Left cardiac atrium (tissue), 4 donors: ENCODE results near the gene OR2A25. TPM values are rescaled to one million over a fixed set of nuclear protein-coding genes. Genes with fewer than 3 reads are reported as not detected.
"Not testable (repeated sequence)": the region's sequence is repeated elsewhere in the genome, so short reads cannot be mapped to it uniquely, and the experiment has no call there.

Source experiments
- ATAC-seq, 2 donors: fragments of 200-7000 bp; cut with Tn5 transposase; one replicate each; pipeline ENCODE4 v1.9.1; 2020; ENCODE audit warnings: mild to moderate bottlenecking in 2 of 2, moderate library complexity in 2 of 2
- DNase-seq: peaks from one replicate; pipeline ENCODE4 v3.0.0-alpha.2; 2020
- intact Hi-C, 2 donors: fragments of 100-400 bp; cut with DNase I; formaldehyde crosslinking; loops; one replicate each; pipeline versions ENCODE4 v1.14.1 to v1.15.1; 2022 to 2023
- long read RNA-seq: library from polyadenylated mRNA; unstranded; transcript quantifications from one replicate; pipeline ENCODE4 v2.0.0, GENCODE V29; 2021
- total RNA-seq, 2 donors: library from RNA; stranded (reverse); fragmentation: NEBNext Ultra II Directional; extraction: Animal tissue kit (Norgen Biotek cat#: 25700); gene quantifications; one replicate each; pipeline ENCODE4 v1.2.1, GENCODE V29; 2021
- donor health status: DM: no; HTN: yes; CAD: no.
- donor health status: DM: no; HTN: yes; CAD: no; lungs with severe emphysema.
- donor health status: DM: yes; HTN: yes; CAD: no.
- donor health status: Dilated cardiomyopathy.

OR2A25 gene, protein sequence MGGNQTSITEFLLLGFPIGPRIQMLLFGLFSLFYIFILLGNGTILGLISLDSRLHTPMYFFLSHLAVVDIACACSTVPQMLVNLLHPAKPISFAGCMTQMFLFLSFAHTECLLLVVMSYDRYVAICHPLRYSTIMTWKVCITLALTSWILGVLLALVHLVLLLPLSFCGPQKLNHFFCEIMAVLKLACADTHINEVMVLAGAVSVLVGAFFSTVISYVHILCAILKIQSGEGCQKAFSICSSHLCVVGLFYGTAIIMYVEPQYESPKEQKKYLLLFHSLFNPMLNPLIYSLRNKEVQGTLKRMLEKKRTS
- not detected for total RNA-seq
- long read RNA-seq = 0 reads

GRCh38 chr7:144069511-144069910, at the start of gene OR2A25:
TSS of gene OR2A25 (plus strand) at chr7:144069811. CDS start at chr7:144074220, 4,409 bp downstream.
- ATAC-seq (no peak), DNase-seq (no peak)
- intact Hi-C loops = no loop called here

GRCh38 chr7:144020340-144020739, 49.3 kb upstream of the OR2A25 start:
- DNase-seq (no peak), ATAC-seq (peak; percentile 25 to 41)
- intact Hi-C loops = no loop called here

- intact Hi-C loops = no loop called here
- DNase-seq (no peak), ATAC-seq (no peak)
Observed at GRCh38 chr7:144022169-144022568, 47.4 kb upstream of the OR2A25 start.

- intact Hi-C loops = no loop called here
- ATAC-seq (no peak), DNase-seq (no peak)
Observed at GRCh38 chr7:144023171-144023827, 46.3 kb upstream of the OR2A25 start.

DNA sequence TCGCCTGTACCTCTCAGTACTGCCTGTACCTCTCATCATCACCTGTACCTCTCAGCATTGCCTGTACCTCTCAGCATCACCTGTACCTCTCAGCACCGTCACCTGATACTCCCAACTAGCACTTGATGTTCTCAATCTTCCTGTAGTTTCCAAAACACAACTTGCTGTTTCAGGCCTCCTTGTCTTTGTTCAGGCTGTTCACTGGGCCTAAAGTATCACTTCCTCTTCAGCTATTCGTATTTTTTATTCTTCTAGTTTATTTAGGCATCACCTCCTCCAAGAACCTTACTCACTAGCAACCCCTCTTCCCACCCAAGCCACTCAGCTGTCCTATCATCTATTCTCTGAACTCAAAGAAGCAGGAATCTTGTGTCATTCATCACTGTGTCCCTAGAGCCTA, 45.4 kb upstream of the OR2A25 start:
- ATAC-seq (no peak), DNase-seq (no peak)
- intact Hi-C loops = no loop called here

DNA sequence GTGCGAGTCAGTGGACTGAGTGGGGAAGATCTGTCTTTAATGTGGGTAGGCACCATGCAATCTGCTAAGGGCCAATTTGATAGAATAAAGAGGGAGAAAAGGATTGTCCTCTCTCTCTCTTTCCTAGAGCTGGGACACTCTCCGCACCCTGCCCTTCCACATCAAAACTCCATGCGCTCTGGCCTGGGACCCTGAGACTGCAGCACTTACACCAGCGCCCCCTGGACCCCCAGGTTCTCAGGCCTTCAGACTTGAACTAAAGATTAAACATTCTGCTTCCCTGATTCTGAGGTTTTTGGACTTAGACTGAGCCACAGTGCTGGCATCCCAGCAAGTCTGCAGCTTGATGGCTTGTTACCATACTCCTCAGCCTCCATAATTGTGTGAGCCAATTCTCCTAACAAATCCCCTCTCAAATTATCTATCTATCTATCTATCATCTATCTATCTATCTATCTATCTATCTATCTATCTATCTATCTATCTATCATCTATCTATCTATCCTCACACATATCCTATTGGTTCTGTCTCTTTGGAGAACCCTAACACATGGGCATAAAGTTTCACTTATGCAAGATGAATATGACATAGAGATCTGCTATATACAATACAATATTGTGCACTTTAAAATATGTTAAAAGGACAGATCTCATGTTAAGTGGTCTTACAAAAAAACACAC, 43.3 kb upstream of the OR2A25 start:
- ATAC-seq (no peak), DNase-seq (no peak)
- intact Hi-C loops = no loop called here

DNA sequence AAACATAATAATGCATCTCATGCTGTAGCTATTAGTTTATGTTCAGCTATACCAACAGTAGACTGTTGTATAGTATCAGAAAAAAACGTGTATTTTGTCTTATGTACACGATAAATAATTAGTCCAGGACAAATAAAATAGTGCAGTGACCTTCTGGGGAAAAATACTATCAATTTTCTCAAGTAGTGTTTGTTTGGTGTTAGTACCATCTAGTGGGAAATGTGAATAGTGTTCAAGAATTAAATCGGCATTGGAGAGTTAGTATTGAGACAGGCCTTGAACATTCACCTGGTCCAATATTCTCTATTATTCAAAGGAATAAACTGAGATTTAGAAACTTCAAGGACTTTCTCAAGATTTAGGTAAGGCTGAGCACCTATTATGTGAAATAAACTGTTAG, 42.5 kb upstream of the OR2A25 start:
- DNase-seq (no peak), ATAC-seq (peak; percentile 47 to 54)
- intact Hi-C loops = no loop called here

GRCh38 chr7:144027974-144028373, 41.6 kb upstream of the OR2A25 start:
- ATAC-seq (no peak), DNase-seq (no peak)
- intact Hi-C loops = no loop called here

DNA sequence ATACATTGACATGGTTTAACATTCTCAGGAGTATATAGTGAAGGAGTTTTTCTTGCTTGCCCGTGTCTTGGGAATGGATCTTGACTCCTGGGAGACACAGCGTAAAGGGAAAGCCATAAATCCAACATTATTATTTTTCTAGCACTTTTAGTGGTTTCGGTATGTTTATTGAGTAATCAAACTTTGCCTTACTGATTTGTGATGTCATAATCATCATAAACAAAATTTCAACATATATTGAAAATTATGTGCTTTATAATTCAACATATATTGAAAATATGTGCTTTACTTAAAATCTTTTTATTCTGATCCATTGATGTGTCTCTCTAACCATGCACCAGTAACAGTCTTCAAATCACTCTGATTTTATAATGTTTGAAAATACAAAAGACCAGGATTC, 41.1 kb upstream of the OR2A25 start:
- intact Hi-C loops = no loop called here
- no peak for DNase-seq

GRCh38 chr7:144032516-144032915, 37.1 kb upstream of the OR2A25 start:
- intact Hi-C loops = no loop called here
- no peak for DNase-seq
- no peak for ATAC-seq

More for the DNA sequence above, 41.1 kb upstream of the OR2A25 start:
- ATAC-seq = no peak

- intact Hi-C loops = no loop called here
- ATAC-seq = no peak
- DNase-seq = no peak
Observed at GRCh38 chr7:144032985-144033709, 36.5 kb upstream of the OR2A25 start.

GRCh38 chr7:144035385-144035784, 34.2 kb upstream of the OR2A25 start:
- intact Hi-C loops = no loop called here
- DNase-seq (no peak), ATAC-seq (no peak)

- intact Hi-C loops = no loop called here
- no peak for ATAC-seq
Observed at GRCh38 chr7:144036302-144036885, 33.2 kb upstream of the OR2A25 start.

GRCh38 chr7:144037414-144038035, 32.1 kb upstream of the OR2A25 start:
- ATAC-seq (peak in 1 of 2 donors; percentile 86), DNase-seq (no peak)
- intact Hi-C loops = no loop called here

More at GRCh38 chr7:144036302-144036885, 33.2 kb upstream of the OR2A25 start:
- no peak for DNase-seq

GRCh38 chr7:144038887-144039286, 30.7 kb upstream of the OR2A25 start:
- ATAC-seq = no peak
- intact Hi-C loops = no loop called here
- DNase-seq = no peak

GRCh38 chr7:144048648-144049047, 21.0 kb upstream of the OR2A25 start, which contains the start of gene OR2A5:
TSS of gene OR2A5 (plus strand) at chr7:144048948. CDS start at chr7:144050402, 1,454 bp downstream.
- ATAC-seq (no peak), DNase-seq (no peak)
- intact Hi-C loops = no loop called here

DNA sequence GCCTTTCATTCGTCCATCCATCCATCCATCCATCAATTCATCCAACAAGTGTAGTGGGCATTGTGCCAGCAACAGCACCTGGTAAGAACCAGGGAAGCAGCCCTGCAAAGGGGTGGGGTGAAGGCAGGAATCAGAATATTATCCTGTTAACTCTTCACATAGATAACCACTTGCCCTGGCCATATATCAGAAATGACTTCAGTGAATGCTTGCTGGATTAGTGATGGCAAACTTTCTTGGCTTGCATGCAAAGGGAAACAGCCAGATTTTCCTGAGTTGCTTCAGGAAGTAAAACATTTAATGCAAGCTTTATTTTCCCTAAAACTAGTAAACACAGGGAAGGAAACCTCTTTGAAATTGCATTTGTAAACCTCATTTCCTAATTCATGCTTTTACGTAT, 20.1 kb upstream of the OR2A25 start:
- ATAC-seq = no peak
- DNase-seq = no peak
- intact Hi-C loops = no loop called here

GRCh38 chr7:144050093-144050492, 19.5 kb upstream of the OR2A25 start:
- intact Hi-C loops = no loop called here

DNA sequence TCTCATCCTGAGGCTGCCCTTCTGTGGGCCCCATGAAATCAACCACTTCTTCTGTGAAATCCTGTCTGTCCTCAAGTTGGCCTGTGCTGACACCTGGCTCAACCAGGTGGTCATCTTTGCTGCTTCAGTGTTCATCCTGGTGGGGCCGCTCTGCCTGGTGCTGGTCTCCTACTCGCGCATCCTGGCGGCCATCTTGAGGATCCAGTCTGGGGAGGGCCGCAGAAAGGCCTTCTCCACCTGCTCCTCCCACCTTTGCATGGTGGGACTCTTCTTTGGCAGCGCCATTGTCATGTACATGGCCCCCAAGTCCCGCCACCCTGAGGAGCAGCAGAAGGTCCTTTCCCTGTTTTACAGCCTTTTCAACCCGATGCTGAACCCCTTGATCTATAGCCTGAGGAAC, 18.7 kb upstream of the OR2A25 start:
- DNase-seq, intact Hi-C loops, ATAC-seq: not testable (repeated sequence)

More at GRCh38 chr7:144050093-144050492, 19.5 kb upstream of the OR2A25 start:
- ATAC-seq (no peak), DNase-seq (no peak)
